Left renal pelvis (tissue), 4 donors: Measurements from ENCODE around the gene OR2AP1. TPM values are rescaled to one million over a fixed set of nuclear protein-coding genes. Genes with fewer than 3 reads are reported as not detected.
A peak's percentile ranks its signal among the peaks of the same experiment; 100 is the strongest.
"Not testable (repeated sequence)": the region's sequence is repeated elsewhere in the genome, so short reads cannot be mapped to it uniquely, and the experiment has no call there.

Source experiments
- DNase-seq, 4 donors: peaks; one replicate each; pipeline ENCODE4 v3.0.0-alpha.2; 2013; ENCODE audit warnings: low read depth in 4 of 4, low spot score in 3 of 4
- polyA plus RNA-seq, 4 donors: library from polyadenylated mRNA; unstranded; fragments of 120-200 nt; gene quantifications; one replicate each; pipeline ENCODE4 v1.2.1, GENCODE V29; 2013; ENCODE audit not compliant: insufficient read length in 4 of 4

The OR2AP1 gene
- polyA plus RNA-seq, result not detected

DNA sequence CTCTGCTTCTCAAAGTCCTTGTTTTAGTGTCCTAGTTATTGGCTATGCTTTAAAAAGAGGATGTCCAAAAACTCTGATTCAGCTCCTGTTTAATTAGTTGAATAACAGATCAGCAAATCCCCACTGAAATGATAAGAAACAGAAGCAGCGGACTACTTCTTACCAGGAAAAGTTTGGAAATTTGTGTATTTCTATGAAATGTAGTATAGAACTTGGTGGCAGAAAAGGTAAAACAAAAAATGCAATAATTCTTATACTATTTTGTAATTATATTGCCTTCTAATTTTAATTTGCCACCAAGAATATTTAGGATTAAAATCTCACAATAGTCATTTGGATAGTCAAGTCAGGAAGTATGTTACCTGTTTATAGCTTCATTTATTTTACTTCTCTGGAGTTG, at the start of gene OR2AP1:
Gene OR2AP1 (plus strand): TSS at position 301 of the 400 bp plus-strand sequence. CDS start 1,947 bp downstream, outside the sequence.
- no peak for DNase-seq

DNA sequence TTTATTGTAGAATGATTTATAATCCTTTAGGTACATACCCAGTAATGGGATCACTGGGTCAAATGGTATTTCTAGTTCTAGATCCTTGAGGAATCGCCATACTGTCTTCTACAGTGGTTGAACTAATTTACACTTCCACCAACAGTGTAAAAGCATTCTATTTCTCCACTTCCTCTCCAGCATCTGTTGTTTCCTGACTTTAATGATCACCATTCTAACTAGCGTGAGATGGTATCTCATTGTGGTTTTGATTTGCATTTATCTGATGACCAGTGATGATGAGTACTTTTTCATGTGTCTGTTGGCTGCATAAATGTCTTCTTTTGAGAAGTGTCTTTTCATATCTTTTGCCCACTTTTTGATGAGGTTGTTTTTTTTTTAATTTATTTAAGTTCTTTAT, 24.0 kb upstream of the OR2AP1 start:
- not testable (repeated sequence) for DNase-seq

DNA sequence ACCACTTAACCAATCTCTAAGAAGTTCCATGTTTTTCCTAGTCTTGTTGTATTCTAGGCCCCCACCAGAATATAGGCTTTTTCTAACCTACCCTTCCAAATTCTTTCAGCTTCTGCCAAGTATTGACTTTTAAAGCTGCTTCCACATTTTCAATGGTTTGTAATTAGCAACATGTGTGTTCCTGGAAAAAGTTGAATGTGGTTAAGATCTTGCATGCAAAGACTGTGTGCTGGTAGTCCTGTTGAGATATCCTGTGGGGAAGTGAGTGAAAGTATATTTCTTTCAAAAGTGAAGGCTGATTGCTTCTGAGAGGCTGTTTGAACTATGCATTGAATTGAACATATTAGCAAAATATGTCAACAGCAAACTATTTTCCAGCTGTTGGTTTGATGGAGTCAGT, 23.5 kb upstream of the OR2AP1 start:
- DNase-seq, result no peak

DNA sequence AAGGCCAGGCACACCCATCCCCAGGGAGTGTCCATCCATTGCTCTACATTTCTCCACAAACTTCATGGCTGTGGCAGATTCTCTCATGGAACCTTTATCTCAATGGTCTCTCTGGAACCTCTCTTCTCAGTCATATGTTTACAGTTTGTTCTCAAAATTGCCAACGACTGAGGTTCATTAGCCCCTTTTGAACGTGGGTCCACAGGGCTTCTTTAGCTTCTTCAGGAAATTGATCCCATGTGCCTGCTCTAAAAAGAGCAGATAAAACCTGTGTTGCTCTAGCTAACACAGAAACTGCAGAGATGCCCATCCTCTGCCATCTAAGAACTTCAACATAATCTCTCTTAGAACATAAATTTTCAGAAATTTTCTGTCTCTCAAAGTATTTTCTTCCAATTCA, 23.0 kb upstream of the OR2AP1 start, which contains the start of gene OR6C4:
Gene OR6C4 (plus strand): TSS at position 301 of the 400 bp plus-strand sequence. CDS start 1,625 bp downstream, outside the sequence.
- DNase-seq, result no peak

DNA sequence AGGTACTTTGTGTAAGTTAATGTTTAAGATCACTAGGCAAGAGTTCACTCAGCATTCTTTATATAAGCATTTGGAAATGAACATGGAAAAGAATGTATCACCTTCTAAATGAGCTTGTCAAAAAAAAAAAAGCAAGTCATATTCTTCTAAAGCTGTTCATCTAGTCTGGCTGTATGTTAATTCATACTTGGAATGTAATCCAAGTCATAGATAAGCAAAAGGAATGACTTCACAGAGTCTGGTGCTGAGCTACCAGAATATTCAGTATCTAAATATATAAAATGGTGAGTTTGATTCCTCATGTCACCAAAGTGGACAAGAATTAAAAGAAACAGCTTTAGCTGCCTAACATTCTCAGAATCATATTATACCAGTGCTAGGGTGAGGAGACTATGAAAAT, 18.0 kb upstream of the OR2AP1 start:
- no peak for DNase-seq

DNA sequence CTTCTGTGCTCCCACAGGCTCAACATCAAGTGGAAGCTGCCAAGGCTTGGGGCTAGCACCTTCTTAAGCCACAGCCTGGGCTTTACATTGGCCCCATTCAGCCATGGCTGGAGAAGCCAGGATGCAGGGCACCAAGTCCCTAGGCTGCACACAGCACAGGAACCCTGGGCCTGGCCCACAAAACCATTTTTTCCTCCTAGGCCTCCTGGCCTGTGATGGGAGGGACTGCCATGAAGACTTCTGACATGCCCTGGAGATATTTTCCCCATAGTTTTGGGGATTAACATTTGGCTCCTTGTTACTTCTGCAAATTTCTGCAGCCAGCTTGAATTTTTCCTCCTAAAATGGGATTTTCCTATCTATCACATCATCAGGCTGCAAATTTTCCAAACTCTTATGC, 2.2 kb upstream of the OR2AP1 start:
- DNase-seq, result not testable (repeated sequence)

DNA sequence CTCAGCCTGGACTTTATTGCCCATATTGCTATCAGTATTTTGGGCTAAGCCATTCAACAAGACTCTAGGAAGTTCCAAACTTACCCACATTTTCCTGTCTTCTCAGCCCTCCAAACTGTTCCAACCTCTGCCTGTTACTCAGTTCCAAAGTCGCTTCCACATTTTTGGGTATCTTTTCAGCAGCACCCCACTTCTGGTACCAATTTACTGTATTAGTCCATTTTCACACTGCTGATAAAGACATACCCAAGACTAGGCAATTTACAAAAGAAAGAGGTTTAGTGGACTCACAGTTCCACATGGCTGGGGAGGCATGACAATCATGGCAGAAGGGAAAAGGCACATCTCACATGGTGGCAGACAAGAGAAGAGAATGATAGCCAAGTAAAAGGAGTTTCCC, 1.6 kb upstream of the OR2AP1 start:
- DNase-seq, result not testable (repeated sequence)

DNA sequence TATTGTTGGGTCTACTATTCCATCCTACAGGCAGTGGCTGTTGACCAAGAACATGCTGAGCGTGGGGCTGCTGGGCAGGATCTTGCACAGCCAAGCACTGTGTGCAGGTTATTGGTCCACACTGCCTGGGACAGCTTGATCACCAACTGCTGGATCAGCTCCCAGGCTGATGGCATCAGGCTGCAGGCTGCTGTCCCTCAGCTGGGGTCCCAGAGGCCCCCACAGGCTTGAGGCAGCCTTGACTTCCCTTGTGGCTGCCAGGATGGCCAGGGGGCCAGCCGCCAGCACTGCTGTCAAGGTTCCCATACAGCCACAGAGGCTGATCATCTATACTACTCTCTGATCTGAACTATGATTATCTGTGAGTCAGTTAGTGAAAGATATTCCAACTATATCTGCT, 9.8 kb downstream of the OR2AP1 start:
- DNase-seq, result no peak

DNA sequence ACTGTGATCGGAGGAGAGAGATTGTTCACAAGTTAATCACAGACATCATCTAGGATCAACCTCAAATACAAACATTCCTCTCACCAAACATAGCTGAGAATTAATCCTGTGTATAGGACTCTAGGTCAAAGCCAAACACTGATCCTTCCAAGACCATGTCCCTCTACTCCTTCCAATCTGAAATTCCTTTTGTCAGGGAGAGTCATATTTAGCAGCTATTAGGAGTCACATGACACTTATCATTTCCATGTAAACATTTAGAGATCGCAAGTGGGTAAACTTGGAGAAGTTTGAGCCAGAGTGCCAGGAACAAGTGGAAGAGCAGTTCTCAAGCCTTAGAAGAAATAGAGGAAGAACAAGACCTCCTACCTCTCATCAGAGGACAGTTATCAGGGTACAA, 13.5 kb downstream of the OR2AP1 start:
- DNase-seq, result no peak

DNA sequence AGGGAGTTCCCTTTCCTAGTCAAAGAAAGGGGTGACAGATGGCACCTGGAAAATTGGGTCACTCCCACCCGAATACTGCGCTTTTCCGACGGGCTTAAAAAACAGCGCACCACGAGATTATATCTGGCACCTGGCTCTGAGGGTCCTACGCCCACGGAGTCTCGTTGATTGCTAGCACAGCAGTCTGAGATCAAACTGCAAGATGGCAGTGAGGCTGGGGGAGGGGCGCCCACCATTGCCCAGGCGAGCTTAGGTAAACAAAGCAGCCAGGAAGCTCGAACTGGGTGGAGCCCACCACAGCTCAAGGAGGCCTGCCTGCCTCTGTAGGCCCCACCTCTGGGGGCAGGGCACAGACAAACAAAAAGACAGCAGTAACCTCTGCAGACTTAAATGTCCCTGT, 17.9 kb downstream of the OR2AP1 start:
- DNase-seq, result not testable (repeated sequence)

DNA sequence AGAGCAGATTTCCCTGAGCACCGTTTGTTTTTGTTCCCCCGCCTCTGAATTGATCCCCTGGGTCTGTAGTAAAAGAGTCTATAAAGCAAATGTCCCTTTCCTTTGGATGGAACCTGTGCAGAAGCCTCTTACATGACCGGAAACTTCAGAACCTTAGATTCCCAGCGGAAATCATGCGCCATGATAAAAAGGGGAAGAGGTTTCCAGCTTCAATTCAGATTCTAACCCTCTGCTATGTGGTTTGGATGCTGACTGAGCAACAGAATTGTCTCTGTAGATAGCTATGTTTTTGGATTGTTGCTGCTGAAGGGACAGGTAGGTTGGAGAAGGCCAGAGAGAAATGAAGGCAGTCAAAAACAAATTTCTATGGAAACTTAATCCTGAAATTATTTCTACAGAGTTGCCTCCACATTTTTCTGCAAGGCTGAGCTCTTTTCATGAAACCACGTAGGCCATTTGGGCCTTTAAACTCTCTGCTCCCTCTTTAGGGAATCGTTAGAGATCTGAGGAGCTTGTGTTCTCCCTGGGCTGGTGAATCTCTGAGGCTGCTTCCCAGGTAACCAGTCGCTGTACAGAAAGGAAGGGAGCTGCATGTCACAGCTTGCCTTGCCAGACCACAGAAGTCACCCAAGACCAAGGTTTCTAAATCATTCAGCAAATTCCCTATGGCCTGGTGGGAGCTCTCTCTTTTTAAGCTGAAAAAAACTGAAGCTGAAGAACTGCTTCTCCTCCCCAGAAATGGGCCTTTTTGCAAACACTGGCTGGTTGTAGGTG, 35.7 kb downstream of the OR2AP1 start:
- no peak for DNase-seq

DNA sequence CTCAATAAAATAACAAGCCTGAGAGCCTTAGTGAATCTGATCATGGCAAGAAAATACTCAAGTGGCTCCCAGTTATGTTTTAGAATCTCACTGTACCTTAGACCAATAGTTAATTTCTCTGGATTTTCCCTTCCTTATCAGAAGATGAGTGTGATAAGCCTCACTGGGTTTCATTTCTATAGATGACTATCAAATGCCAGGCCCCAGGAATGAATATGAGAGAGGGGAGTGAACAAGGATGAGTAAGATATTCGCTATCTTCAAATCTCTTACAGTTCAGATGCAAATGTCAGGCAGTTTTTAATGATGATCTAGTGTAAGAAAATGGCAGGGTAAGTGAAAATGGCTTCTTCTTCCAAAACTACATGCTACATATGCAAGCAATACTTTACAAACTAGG, 38.3 kb downstream of the OR2AP1 start:
- no peak for DNase-seq

DNA sequence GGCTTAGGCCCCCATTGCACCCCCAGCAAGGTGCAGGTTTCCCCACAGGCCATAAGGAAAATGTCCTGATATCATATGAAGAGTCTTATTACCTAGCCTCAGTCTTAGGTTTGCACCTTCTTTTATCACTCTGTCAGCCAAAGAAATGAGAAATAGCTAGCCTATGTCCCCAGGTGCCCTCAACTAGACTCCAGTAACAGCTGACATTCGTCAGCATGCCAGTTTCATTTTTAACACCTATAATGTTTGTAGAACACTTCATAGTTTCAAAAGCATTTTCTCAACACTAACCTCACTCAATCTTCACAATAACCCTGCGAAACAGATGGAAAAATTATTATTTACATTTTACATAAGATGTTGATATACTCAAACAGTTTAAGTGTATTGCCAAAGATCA, 40.4 kb downstream of the OR2AP1 start:
- DNase-seq, result no peak

DNA sequence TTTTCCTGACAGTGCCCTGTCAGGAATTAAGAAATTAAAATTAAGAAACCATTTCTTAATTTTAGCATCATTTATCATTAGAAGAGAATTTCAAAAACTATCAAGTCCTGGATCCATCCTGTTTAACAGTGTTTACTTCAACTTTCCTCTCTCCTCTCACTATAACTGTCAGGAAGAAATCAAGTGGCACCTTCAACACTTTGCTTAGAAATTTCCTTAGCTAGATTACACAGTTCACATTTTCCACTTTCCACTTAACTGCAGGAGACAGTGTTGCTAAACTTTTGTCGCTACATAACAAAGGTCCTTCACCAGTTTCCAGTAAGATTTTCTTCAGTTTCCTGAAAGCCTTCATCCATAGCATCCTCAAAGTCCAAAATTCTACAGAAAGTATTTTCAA, 42.5 kb downstream of the OR2AP1 start:
- DNase-seq, result no peak

DNA sequence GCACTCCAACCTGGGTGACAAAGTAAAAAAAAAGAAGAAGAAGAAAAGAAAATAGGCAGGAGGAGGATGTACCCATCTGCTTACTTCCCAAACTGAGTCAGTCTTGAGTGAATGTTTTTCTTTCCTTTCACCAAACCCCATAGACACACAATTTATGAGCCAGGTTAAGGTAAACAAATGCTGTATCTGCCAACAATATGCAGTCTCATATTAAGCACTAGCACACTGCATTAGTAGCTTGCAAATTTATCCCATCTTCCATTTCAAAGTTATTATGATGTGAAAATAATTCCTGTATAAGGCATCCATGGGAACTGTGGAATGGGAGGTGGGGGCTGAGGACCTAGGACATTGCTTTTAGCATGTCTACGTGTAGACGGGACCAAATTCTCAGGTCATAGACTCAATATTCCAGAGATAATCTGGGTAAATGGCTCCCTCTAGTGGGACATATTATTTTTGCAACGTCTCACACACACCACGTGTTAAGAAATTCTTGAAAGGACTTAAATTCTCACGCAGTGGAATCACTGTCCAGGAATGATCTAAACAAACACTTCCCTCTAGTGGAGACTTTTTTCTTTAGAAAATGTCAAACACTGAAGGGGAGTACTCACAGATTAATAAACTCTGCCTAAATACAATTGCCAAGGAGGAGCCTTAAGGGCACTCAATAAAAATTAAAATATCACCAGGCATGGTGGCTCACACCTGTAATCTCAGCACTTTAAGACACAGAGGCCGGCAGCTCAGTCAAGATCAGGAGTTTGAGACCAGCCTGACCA, 47.3 kb downstream of the OR2AP1 start:
- peak; percentile 80 to 89 (median 88) for DNase-seq

DNA sequence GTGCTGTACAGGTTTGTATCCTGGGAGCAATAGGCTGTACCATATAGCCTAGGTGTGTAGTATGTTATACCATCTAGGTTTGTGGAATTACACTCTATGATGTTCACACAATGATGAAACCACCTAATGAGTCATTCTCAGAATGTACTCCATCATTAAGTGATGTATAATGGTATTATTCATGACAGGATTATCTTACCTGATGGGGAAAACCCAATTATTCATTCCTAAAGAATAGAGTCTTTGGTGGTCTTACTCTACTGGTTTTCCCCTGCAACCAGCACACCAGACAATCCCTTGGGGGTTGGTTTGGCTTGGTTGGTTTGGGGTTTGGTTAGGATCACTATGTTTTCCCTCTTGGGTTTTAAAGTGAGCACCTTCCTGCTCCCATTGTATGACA, 51.8 kb downstream of the OR2AP1 start:
- DNase-seq, result no peak

Other genes with a start within 250 kb of the OR2AP1 start
- not detected for gene OR6C3, start 241.7 kb upstream of the OR2AP1 start, polyA plus RNA-seq
- gene OR6C75, start 209.5 kb upstream of the OR2AP1 start, polyA plus RNA-seq, result under 1 TPM in 1 of 4 donors, not detected in 3; 0.04 TPM
- gene OR6C65, start 171.9 kb upstream of the OR2AP1 start, polyA plus RNA-seq, result not detected
- gene OR6C76, start 146.2 kb upstream of the OR2AP1 start, polyA plus RNA-seq, result not detected
- gene OR6C2, start 128.4 kb upstream of the OR2AP1 start, polyA plus RNA-seq, result not detected
- gene OR6C70, start 102.3 kb upstream of the OR2AP1 start, polyA plus RNA-seq, result not detected
- gene OR6C68, start 80.1 kb upstream of the OR2AP1 start, polyA plus RNA-seq, result not detected
- gene OR6C4, start 22.9 kb upstream of the OR2AP1 start, polyA plus RNA-seq, result not detected
- not detected for gene OR10P1, start 64.4 kb downstream of the OR2AP1 start, polyA plus RNA-seq
- gene ITGA7, start 135.4 kb downstream of the OR2AP1 start, polyA plus RNA-seq, result 10 to 100 TPM; 21.1 to 46.5 (median 39.0) TPM
- 100 to 1,000 TPM in 3 of 4 donors, 10 to 100 TPM in 1; 79.4 to 122 (median 114) TPM for gene BLOC1S1, start 143.6 kb downstream of the OR2AP1 start, polyA plus RNA-seq
- gene RDH5, start 147.9 kb downstream of the OR2AP1 start, polyA plus RNA-seq, result 10 to 100 TPM in 3 of 4 donors, 1 to 10 TPM in 1; 8.4 to 38.2 (median 21.1) TPM
- gene CD63, start 156.5 kb downstream of the OR2AP1 start, polyA plus RNA-seq, result 100 to 1,000 TPM; 617 to 773 (median 715) TPM
- 10 to 100 TPM; 21.1 to 26.2 (median 23.8) TPM for gene GDF11, start 170.7 kb downstream of the OR2AP1 start, polyA plus RNA-seq
- gene SARNP, start 245.3 kb downstream of the OR2AP1 start, polyA plus RNA-seq, result 100 to 1,000 TPM; 101 to 141 (median 116) TPM
- gene ORMDL2, start 245.6 kb downstream of the OR2AP1 start, polyA plus RNA-seq, result 10 to 100 TPM; 17.7 to 35.6 (median 34.0) TPM